CD4-positive, alpha-beta T cell treated with Interleukin-6 at 100 ng/mL for 8 hours (primary cell): Measurements from ENCODE around the gene FOXA3.

ENCODE experiments used
- DNase-seq: peaks from one replicate; pipeline ENCODE4 v3.0.0-alpha.2; 2020; ENCODE audit warnings: mixed read lengths, low spot score

Gene FOXA3

GRCh38 chr19:45922281-45922680 is 58.2 kb downstream of the FOXA3 start:
- DNase-seq: no peak
